Mucosa of rectum (tissue), 2 donors: ENCODE measurements around the gene SLC25A34.
A peak's percentile ranks its signal among the peaks of the same experiment; 100 is the strongest.

Experiments
- H3K27ac ChIP-seq, 2 donors: one replicate each; pipeline ENCODE4 v1.7.0; 2013; ENCODE audit warnings: inconsistent platforms in 2 of 2, low read depth in 2 of 2, low read length in 2 of 2
- H3K27me3 ChIP-seq, 2 donors: one replicate each; pipeline ENCODE4 v1.7.0; 2013; ENCODE audit warnings: low read length in 2 of 2; ENCODE audit not compliant: control insufficient read depth in 2 of 2, insufficient read depth in 2 of 2
- H3K36me3 ChIP-seq, 2 donors: one replicate each; pipeline ENCODE4 v1.7.0; 2013; ENCODE audit warnings: low read length in 2 of 2; ENCODE audit not compliant: control insufficient read depth in 2 of 2, insufficient read depth in 2 of 2
- H3K4me1 ChIP-seq, 2 donors: one replicate each; pipeline ENCODE4 v1.7.0; 2013; ENCODE audit warnings: low read length in 2 of 2, mild to moderate bottlenecking in 1 of 2; ENCODE audit not compliant: control insufficient read depth in 2 of 2, insufficient read depth in 2 of 2
- H3K4me3 ChIP-seq, 2 donors: one replicate each; pipeline ENCODE4 v1.7.0; 2013; ENCODE audit warnings: low read length in 2 of 2
- H3K9ac ChIP-seq, 2 donors: one replicate each; pipeline ENCODE4 v1.7.0; 2013; ENCODE audit warnings: low read length in 2 of 2, low read depth in 1 of 2, mild to moderate bottlenecking in 1 of 2
- H3K9me3 ChIP-seq, 2 donors: one replicate each; pipeline ENCODE4 v1.7.0; 2013; ENCODE audit warnings: low read length in 2 of 2; ENCODE audit not compliant: control insufficient read depth in 2 of 2
- donor health status: healthy.
- donor health status: Normal muscosa, but diverticular disease.

Gene SLC25A34

DNA sequence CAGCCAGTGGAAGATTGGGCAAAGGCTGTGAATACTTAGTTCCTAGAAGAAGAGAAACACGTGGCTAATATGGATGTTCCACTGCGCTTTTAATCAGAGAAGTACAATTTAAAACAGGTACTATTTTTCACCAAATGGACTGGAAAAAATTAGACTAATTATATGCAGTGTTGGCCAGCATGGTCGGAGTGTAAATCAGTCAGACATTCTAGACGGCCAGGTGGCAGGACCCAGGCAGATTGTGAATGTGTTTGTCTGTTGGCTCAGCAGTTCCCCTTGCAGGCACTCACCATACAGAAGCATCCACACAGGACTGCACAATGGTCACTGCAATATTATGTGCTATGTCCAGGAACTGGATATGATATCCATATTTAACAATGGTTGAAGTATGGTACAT, 23.9 kb upstream of the SLC25A34 start:
- Histone ChIP-seq H3K27me3 (no peaks in the 10 kb centered on the region), H3K4me3 (no peak overlapping the region), H3K9ac (no peak overlapping the region), H3K36me3 (peaks cover 10 to 12% of the 10 kb centered on the region in 2 donors), H3K9me3 (no peaks in the 10 kb centered on the region), H3K4me1 (peaks cover 2 to 3% of the 10 kb centered on the region in 2 donors), H3K27ac (no peak overlapping the region)

DNA sequence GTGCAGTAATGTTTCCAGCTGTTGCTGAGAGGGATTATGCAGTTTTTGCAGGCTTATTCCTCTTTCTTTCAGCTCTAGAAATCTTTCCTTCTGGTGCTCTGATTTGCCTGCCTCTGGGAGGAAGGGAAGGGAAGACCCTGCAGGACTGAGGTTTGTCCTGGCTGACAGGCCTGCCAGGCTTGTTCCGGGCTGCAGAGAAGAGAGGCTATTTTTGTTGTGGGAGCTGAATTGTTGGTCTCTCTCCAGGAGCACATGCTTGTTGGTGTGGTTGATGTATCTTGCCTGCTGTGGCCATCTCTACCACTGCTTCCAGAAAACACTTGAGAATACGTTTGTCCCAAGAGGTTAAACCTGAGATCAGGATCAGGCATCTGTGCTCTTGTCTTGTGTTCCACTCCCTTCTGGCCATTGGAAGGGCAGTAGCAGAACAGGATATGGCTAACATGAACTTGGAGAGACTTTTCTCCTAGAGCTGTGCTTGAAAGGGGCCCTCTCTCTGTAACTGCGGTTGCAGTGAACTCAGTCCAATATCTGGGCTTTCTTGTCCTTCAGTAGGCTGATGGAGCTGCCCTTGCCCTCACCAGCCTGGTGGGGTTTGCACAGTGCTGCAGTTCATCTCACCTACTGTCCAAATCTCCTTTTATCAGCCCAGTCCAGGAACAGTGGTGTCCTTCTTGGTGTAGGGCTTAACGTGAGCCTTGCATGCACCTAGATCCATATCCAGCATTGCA, 21.5 kb upstream of the SLC25A34 start:
- peaks cover 24 to 27% of the 10 kb centered on the region in 2 donors for H3K36me3 ChIP-seq
- H3K4me1 ChIP-seq: peaks cover 0 to 3% of the 10 kb centered on the region in 2 donors
- no peaks in the 10 kb centered on the region for H3K9me3 ChIP-seq
- H3K27me3 ChIP-seq: no peaks in the 10 kb centered on the region
- H3K27ac ChIP-seq: peak overlapping the region in 1 of 2 donors; percentile 32
- no peak overlapping the region for H3K4me3 ChIP-seq
- no peak overlapping the region for H3K9ac ChIP-seq

DNA sequence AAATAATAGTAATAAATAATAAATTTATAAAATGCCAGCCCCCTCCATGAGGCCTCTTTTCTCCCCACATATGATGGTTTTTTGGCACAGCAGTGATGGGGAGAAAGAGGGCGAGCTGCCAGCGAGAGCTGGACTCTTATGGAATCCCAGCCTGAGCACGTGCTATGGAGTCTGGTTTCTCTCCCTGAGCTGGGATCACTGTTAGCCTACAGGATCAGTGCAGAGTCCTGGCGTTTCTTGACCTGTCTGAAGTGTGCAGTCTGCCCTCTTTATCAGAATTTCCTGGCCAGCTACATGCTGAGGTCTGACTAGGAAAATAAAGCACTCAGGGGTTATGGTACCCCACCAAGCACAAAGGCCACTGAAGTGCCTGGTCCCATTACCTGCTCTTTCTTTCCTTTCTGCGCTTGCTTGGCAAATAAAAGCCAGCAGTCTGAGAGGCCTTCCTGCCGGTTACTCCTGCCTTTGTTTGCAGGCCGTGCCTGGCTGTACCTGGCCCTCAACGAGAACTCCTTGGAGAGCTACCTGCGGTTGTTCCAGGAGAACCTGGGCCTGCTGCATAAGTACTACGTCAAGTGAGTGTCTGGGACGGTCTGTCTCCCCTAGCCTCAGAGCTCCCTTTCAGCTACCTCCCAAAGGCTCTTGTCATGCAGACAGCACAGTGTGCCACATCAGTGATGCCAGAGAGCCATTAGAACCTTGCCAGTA, 18.5 kb upstream of the SLC25A34 start:
- Histone ChIP-seq H3K4me3 (no peak overlapping the region), H3K27ac (no peak overlapping the region), H3K36me3 (peaks cover 40 to 43% of the 10 kb centered on the region in 2 donors), H3K4me1 (peaks cover 0 to 3% of the 10 kb centered on the region in 2 donors), H3K27me3 (no peaks in the 10 kb centered on the region), H3K9ac (no peak overlapping the region), H3K9me3 (no peaks in the 10 kb centered on the region)

DNA sequence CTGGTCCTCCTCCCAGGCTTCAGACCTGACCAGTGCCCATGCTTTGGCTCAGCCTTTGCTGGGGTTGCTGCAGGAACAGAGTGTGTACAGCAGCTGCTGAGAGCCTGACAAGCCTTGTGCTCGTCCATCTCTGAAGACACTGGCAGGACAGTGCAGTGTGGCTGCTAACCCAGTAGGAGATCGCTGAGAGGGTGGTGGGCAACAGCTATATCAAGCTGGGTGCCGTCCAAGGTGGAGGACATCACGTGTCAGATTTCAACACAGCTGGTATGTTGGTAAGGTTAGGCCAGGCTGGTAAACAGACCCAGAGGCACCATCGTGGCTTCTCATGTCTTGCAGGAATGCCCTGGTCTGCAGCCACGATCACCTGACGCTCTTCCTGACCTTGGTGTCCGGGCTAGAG, 17.9 kb upstream of the SLC25A34 start:
- Histone ChIP-seq H3K4me3 (no peak overlapping the region), H3K9ac (no peak overlapping the region)

DNA sequence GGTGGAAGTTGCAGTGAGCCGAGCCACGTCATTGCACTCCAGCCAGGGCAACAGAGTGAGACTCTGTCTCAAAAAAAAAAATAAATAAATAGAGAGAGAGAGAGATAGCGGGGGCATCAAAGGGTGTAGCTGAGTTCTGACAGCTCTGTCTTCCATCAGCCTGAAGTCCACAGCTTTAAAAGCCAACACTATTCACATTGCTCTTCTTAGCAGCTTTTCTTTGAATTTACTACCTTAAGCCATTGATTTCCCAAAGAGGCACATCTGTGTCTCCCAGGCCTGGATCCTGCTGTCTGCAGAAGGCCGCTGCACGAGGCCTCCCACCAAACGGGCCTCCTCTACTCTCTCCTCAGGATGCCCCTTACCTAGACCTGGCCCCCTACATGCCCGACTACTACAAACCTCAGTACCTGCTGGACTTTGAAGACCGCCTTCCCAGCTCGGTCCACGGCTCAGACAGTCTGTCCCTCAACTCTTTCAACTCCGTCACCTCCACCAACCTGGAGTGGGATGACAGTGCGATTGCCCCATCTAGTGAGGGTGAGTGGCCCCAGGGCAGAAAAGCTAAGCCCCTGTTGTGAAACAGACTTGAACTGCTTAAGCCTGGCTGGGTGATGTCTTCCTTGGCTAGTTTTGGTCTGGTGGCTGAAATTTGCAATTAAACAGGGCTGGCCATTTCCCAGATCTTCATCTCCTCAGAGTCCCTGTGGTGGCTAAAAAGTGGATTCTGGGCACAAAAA, 16.5 kb upstream of the SLC25A34 start:
- no peaks in the 10 kb centered on the region for H3K9me3 ChIP-seq
- no peak overlapping the region for H3K27ac ChIP-seq
- no peak overlapping the region for H3K4me3 ChIP-seq
- H3K9ac ChIP-seq: no peak overlapping the region
- peaks cover 0 to 3% of the 10 kb centered on the region in 2 donors for H3K4me1 ChIP-seq
- H3K36me3 ChIP-seq: peaks cover 45 to 49% of the 10 kb centered on the region in 2 donors
- H3K27me3 ChIP-seq: no peaks in the 10 kb centered on the region

More for the DNA sequence above, 17.9 kb upstream of the SLC25A34 start:
- Histone ChIP-seq H3K36me3 (peaks cover 45 to 49% of the 10 kb centered on the region in 2 donors), H3K9me3 (no peaks in the 10 kb centered on the region), H3K4me1 (peaks cover 0 to 3% of the 10 kb centered on the region in 2 donors), H3K27me3 (no peaks in the 10 kb centered on the region), H3K27ac (no peak overlapping the region)

DNA sequence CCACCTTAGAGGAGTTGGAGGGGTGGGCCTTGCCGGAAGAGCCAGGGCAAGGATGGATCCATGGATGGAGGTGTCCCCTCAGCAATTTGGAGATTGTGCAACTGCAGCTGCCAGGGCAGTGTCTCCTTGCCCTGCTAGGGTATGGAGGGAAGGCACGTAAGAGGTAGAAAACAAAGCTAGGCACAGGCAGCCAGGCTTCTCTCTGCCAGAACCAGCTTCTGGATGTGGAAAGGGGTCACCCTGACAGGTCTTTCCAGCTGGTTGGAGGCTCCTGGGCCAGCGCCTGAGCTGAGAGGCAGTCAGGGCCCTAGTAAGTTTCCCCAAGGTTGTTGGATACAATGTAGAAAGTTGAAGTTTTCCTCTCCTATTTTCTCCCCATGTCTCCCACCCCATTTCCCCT, 15.2 kb upstream of the SLC25A34 start:
- Histone ChIP-seq H3K36me3 (peaks cover 53 to 57% of the 10 kb centered on the region in 2 donors), H3K4me1 (no peaks in the 10 kb centered on the region), H3K9me3 (no peaks in the 10 kb centered on the region), H3K4me3 (no peak overlapping the region), H3K9ac (no peak overlapping the region), H3K27me3 (no peaks in the 10 kb centered on the region), H3K27ac (no peak overlapping the region)

DNA sequence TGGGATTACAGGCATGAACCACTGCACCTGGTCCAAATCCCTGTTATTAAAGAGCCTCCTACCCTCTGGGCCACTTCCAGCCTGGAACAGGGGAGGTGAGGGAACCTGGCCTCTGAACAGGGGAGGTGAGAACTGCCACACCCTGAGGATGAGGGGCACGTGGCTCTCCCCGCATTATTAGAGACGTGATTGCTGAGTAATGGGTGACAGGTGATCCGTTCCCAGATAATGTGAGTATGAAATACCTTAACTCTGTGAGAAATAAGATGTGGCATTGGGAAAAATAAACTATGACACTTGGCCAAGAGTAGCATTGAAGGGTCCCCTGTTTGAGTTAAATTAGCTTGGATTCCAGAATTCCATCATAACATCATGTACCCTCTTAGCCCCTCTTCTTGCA, 13.6 kb upstream of the SLC25A34 start:
- H3K9ac ChIP-seq: no peak overlapping the region
- H3K4me3 ChIP-seq: no peak overlapping the region
- H3K4me1 ChIP-seq: no peaks in the 10 kb centered on the region
- H3K27me3 ChIP-seq: no peaks in the 10 kb centered on the region
- no peaks in the 10 kb centered on the region for H3K9me3 ChIP-seq
- no peak overlapping the region for H3K27ac ChIP-seq
- H3K36me3 ChIP-seq: peaks cover 56 to 59% of the 10 kb centered on the region in 2 donors

DNA sequence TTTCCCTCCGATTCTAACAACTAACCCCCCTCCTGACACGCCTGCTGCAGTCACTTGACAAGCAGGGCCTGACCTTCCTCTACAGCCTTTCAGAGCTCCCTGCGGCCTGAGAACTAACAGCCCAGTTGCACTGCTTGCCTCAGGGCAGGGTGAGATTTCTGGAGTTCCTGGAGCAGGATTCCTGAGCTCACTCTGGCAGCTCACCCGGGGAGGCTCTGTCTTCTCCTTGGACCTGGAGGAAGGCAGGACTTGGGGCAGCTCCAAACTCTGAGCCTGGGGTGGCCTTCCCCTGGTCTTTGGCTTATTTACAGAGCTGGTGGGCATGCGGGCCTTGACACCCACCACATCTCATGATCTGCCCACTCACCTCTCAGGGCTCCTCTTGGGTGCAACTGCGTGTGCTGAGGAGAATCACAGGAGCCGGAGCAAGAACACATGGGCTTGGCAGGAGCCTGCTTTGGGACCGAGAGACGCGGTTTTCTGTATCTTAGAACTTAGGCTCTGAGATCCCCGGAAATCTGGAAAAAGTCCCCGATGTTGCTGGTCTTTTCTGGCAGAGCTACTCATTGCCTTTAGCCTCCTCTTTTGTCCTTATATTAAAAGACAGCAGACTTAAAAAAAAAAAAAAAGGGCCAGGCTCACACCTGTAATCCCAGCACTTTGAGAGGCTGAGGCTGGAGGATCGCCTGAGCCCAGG, 13.1 kb upstream of the SLC25A34 start:
- Histone ChIP-seq H3K4me3 (no peak overlapping the region), H3K4me1 (no peaks in the 10 kb centered on the region), H3K27me3 (no peaks in the 10 kb centered on the region), H3K9ac (no peak overlapping the region), H3K36me3 (peaks cover 56 to 59% of the 10 kb centered on the region in 2 donors), H3K27ac (no peak overlapping the region), H3K9me3 (no peaks in the 10 kb centered on the region)

DNA sequence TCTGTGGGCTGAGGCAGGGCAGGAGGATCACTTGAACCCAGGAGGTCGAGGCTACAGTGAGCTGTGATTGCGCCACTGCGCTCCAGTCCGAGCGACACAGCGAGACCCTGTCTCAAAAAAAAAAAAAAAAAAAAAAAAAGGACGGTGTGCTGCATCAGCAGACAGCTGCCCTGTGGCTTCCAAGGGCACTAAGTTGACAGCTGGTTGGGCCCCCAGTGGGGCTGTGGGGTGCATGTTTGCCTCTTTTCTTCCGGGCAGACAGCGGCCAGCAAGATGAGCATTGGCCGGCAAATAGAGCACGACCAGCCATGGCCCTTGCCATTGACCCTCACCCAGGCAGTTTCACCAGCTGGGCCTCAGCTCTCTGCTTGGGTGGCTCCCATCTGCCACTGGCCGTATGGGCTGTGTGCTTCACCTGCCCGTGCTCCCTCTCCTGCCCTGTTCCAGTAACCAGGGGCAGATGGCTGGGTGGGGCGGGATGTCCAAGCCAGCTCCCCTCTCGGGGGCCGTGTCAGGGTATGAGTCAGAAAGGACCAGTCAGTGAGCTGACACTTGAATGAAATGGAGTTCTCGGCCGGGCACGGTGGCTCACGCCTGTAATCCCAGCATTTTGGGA, 12.3 kb upstream of the SLC25A34 start:
- no peaks in the 10 kb centered on the region for H3K27me3 ChIP-seq
- no peak overlapping the region for H3K27ac ChIP-seq
- no peak overlapping the region for H3K4me3 ChIP-seq
- no peaks in the 10 kb centered on the region for H3K9me3 ChIP-seq
- no peak overlapping the region for H3K9ac ChIP-seq
- H3K4me1 ChIP-seq: no peaks in the 10 kb centered on the region
- peaks cover 59 to 60% of the 10 kb centered on the region in 2 donors for H3K36me3 ChIP-seq
